Activated CD8-positive, alpha-beta memory T cell treated with anti-CD3 and anti-CD28 coated beads for 1 hour (primary cell): ENCODE results near the gene PHYH.
"Not testable (repeated sequence)": the region's sequence is repeated elsewhere in the genome, so short reads cannot be mapped to it uniquely, and the experiment has no call there.

Experiments
- DNase-seq, 2 donors: peaks; one replicate each; pipeline ENCODE4 v3.0.0-alpha.2; 2020; ENCODE audit warnings: low read depth in 1 of 2; ENCODE audit errors: extremely low read depth in 1 of 2

The PHYH gene

GRCh38 chr10:13299437-13300287, at the start of gene PHYH:
PHYH (minus strand) TSS chr10:13300064; CDS start chr10:13300042, 22 bp downstream.
- peak; percentile 38 to 73 for DNase-seq

GRCh38 chr10:13348216-13349017, 48.6 kb upstream of the PHYH start, which contains the start of gene SEPHS1:
SEPHS1 (minus strand) TSS chr10:13348293; CDS start chr10:13344950, 3,343 bp downstream.
- peak; percentile 29 to 57 for DNase-seq

GRCh38 chr10:13347500-13348156, 47.8 kb upstream of the PHYH start:
- DNase-seq, result peak; percentile 27 to 65

GRCh38 chr10:13347043-13347499, 47.2 kb upstream of the PHYH start:
- peak in 1 of 2 donors; percentile 15 for DNase-seq

GRCh38 chr10:13346283-13347042, 46.6 kb upstream of the PHYH start:
- DNase-seq, result no peak

GRCh38 chr10:13340626-13341376, 40.9 kb upstream of the PHYH start:
- DNase-seq, result no peak

- no peak for DNase-seq
These were observed 40.2 kb upstream of the PHYH start for GRCh38 chr10:13340068-13340467.

- no peak for DNase-seq
These were observed 38.7 kb upstream of the PHYH start for GRCh38 chr10:13338390-13339110.

- no peak for DNase-seq
These were observed 37.9 kb upstream of the PHYH start for GRCh38 chr10:13337827-13338196.

GRCh38 chr10:13337128-13337826, 37.4 kb upstream of the PHYH start:
- DNase-seq, result no peak

- DNase-seq, result no peak
These were observed 36.0 kb upstream of the PHYH start for GRCh38 chr10:13335881-13336280.

GRCh38 chr10:13334556-13334955, 34.7 kb upstream of the PHYH start:
- no peak for DNase-seq

- DNase-seq, result no peak
These were observed 31.8 kb upstream of the PHYH start for GRCh38 chr10:13331646-13332045.

- DNase-seq, result not testable (repeated sequence)
These were observed 31.1 kb upstream of the PHYH start for GRCh38 chr10:13330980-13331379.

GRCh38 chr10:13329565-13329964, 29.7 kb upstream of the PHYH start:
- no peak for DNase-seq

GRCh38 chr10:13328613-13329012, 28.7 kb upstream of the PHYH start:
- no peak for DNase-seq

- DNase-seq, result no peak
These were observed 28.3 kb upstream of the PHYH start for GRCh38 chr10:13328126-13328525.

GRCh38 chr10:13327534-13327933, 27.7 kb upstream of the PHYH start:
- DNase-seq, result no peak
